Stimulated activated CD4-positive, alpha-beta T cell treated with anti-CD3 and anti-CD28 coated beads, Interleukin-15, amount 100 ng/mL, for 1 hour (primary cell): Measurements from ENCODE around the gene CDYL.

Source experiments
- DNase-seq, 2 donors: peaks; one replicate each; pipeline ENCODE4 v3.0.0-alpha.2; 2020; ENCODE audit warnings: low read depth in 1 of 2, low spot score in 1 of 2

The CDYL gene, protein sequence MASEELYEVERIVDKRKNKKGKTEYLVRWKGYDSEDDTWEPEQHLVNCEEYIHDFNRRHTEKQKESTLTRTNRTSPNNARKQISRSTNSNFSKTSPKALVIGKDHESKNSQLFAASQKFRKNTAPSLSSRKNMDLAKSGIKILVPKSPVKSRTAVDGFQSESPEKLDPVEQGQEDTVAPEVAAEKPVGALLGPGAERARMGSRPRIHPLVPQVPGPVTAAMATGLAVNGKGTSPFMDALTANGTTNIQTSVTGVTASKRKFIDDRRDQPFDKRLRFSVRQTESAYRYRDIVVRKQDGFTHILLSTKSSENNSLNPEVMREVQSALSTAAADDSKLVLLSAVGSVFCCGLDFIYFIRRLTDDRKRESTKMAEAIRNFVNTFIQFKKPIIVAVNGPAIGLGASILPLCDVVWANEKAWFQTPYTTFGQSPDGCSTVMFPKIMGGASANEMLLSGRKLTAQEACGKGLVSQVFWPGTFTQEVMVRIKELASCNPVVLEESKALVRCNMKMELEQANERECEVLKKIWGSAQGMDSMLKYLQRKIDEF

DNA sequence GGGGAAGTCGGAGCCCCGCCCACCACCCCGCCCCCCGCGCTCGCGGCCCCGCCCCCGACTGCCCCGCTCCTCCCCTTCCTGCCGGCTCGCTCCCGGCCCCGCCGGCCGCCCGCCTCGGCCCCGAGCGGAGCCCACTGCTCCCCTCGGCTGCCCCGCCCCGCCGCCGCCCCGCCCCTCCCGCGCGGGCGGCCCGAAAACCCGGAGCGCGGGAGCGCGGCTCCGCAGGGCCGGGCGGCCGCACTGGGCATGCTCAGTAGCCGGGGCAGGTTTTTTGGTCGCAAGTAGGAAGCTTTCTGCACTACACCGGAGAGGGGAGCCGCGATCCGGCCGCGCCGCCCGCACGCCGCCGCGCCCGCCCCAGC lies at the start of gene CDYL:
TSS of gene CDYL (plus strand) at position 274 of the 362 bp plus-strand sequence. CDS start 380 bp downstream, outside the sequence.
- DNase-seq: peak; percentile 81 to 90

DNA sequence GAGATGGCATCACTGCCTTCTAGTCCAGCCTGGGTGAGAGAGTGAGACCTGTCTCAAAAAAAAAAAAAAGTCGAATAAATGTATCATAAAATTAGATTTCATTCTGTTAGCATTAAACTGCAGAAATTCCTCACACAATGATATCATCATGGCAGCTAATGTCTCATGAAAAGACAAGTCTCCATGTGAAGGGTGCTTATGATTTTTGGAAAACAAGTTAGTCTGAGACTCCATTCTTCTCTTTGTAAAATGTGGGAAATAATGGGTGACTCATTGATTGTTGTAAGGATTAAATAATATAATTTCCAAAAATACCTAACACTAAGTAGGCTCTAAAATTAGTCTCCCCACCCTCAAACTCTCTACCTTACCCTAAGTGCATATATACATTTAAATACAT lies 49.6 kb upstream of the CDYL start:
- no peak for DNase-seq

DNA sequence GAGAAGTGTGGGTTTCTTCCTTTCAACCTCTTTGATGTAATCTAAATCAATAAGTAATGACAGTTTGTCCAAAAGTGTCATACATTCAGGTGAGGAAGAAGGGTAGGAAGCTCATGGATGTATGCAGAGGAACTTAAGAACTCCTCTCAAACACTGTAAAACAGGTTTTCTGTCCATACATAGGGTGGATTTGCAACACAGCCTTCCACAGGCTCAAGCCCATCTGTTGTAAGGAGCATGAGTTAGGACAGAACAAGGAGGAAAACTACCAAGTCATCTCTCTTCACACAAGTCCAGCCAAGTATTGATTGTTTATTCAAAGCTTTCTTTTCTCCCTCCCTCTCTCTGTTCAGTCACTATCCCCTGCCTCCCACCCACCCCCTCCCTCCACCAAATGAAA lies 49.0 kb upstream of the CDYL start:
- no peak for DNase-seq

DNA sequence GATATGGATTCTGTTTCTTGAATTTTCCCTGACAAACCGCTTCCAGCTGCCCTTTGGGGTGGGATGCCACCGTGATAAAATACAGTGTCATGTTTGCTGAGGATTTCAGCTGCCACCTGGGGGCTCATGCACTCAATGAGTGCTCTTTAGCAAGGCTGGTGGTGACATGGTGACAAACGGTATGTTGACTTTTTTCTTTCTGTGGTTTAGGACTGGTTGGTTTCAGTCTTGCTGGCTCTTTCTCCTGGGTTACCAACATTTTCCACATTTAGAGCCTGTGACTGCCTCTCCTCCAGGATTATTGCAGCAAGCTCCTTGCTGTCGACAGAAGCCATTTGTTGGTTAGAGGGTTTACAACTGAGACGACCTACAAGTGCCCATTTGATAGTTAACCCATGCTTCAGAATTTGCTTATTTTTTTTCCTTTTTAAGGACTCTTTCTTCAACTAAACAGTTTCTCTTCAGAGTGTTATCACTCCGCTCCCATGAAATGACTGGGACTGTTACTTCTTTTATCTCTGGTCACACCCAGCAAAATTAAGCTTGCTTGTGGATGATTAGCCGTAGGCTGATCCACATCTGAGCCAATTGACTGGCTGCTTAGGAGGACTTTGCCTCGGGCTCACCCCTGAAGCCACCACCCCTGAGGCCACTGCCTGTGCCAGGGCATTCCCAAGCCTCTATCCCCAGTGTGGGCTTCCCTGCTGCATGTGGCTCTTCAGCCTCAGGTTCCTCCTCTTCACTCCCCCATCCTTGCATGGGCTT lies 48.4 kb upstream of the CDYL start:
- DNase-seq: no peak

DNA sequence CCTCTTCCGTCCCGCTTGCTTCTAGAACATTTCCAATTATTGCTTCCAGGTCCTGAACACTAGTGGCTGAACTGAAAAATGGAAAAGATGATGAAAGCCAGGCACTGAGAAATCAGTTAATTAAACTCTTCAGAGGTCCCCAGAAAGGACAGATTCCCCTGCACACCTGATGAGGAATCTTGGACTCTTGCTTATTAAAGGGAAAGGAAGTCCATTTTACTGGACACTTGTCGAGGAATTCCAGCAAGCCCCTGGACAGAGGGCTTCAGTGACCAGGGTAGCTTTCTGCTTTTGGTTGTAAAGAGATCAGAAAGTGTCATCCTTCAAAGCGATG lies 47.8 kb upstream of the CDYL start:
- no peak for DNase-seq

DNA sequence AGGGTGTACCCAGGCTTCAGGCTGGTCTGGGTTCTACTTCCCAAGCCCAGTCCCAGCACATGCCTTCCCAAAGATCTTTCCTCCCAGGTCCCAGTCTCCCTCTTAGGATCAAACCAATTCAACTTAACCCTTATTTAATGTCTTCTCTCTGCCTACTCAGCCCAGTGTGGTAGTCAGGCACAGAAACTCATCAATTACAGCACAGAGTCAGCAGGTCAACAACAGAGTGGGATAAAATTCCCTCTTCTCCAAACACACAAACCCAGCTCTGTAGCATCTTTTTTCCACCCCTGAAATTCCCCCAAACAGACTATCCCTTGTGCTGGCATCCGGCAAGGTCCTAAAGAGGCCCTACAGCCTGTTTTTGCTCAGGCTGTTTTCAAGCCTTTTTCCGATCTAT lies 47.3 kb upstream of the CDYL start:
- no peak for DNase-seq

DNA sequence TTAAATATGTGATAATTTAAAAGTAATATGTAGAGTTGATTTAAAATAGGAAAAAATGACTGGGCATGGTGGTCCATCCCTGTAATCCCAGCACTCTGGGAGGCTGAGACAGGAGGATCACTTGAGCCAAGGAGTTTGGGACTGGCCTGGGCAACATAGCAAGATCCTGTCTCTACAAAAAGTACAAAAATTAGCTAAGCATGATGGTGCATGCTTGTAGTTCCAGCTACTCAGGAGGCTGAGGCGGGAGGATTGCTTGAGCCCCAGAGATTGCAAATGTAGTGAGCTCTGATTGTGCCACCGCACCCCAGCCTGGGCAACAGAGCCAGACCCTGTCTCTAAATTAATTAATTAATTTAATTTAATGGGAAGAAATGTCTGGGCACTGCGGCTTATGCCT lies 44.2 kb upstream of the CDYL start:
- no peak for DNase-seq

DNA sequence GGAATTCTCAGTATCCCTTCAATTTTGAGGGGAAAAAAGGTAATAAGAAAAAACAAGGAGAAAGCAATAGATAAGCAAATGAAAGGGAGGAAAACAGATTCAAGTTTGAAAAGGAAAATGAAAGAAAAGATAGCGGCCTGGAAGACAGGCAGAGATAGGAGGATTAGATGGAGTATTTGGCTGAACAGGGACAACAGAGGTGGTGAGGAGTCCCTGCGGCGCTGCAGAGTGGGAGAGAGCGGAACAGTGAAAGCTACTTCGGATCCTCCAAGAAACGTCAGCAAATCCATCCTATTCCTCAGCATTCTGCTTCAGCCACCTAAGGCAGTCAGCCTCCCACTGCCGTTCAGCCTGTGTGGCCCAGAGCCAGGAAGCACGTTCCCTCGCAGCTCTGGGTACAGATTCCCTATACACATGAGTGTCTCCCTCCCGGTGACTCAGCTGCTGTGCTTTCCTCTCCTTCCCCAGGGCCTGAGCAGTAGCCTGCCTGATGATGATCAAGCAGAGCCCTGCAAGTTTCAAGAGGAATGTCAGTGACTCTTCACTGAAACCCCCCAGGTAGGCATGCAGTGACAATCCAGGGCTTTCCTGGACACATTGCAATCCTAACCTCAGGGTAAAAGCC lies 43.4 kb upstream of the CDYL start:
- DNase-seq: no peak

DNA sequence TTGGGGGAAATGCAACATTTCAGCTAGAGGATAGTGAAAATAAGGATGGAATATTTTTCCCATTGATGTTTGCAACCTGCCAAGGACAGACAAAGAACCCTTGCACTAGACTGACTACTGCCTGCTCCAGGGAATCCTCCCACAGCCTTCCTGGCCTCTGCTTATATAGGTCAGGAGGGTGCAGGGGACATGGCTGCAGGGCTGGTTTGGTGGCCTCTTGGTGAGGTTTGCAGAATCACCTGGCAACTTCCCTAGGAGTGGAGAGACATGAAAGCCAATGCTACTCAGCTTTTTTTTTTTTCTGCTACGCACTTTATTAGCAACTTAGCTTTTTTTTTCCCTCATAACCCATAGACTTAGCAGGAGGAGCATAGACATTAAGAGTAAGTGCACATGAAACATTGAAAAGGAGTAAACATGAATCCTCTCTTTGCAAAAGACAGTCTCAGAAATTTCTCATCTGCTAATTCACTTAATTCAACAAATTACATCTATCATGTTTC lies 39.8 kb upstream of the CDYL start:
- no peak for DNase-seq

DNA sequence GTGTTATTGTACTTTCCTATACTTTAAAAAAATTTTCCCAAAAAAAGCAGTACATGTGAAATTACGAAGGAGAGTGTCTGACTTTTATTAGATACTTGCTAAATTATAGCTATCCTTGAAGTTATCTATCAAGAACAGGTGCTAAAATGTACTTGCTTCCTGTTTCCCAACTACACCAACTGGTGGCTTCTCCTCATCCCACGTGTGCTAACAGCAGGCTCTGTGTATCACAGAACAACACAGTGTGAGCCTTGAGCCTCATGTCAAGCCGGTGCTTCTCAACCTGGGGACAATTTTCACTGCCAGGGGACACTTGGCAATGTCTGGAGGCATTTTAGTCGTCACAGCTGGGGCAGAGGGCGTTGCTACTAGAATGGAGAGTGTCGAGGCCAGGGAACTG lies 36.2 kb upstream of the CDYL start:
- DNase-seq: no peak

DNA sequence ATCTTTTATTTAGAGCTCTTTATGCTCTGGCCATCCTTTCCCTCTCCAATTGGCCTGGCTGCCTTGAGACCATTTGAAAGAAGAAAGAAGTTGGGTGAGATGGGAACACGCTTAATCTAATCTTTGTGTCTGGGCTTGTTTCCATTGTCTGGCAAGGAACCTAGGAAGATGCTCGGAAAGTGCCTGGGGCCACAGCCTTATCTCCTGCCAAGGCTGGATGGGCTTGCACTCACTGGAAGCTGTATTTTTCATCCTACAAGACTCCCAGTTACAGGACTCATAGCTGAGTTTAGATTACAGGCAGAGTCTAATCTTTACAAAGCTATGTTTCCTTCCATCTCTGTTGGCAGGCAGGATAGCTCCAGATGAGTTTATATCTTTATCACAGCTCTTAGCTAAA lies 33.1 kb upstream of the CDYL start:
- DNase-seq: no peak

DNA sequence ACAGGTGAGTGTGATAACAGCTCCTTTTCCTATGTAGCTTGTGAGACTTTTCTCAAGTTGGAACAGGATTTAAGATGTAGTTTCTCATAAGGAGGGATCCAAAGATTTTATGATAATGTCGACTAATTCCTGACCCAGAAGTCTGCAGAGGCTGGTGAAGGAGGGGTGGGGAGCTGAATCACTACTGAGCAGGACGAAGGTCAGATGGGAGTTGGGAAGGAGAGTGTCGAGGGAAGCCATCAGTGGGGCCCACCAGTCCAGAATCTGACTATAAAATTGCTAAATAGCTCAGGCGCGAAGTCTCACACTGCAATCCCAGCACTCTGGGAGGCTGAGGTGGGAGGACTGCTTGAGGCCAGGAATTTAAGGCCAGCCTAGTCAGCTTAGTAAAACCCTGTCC lies 32.3 kb upstream of the CDYL start:
- no peak for DNase-seq

DNA sequence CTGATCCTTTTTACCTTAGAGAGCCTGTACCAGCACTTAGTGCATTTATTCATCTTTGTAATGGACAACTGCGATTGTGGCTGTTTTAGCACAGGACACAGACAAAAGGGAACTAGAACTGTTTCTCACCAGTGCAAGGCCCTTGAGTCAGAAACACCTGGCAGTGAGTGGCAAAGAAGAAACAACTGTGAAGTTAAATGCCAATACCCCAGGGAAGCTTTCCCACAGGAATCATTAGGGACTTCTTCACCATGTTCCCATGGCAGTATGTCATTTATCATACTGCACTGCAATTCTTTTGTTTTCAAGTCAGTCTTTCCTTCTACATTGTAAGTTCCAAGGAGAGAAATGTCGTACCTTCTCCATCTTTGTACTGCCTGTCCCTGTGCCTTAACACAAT lies 28.6 kb upstream of the CDYL start:
- no peak for DNase-seq

DNA sequence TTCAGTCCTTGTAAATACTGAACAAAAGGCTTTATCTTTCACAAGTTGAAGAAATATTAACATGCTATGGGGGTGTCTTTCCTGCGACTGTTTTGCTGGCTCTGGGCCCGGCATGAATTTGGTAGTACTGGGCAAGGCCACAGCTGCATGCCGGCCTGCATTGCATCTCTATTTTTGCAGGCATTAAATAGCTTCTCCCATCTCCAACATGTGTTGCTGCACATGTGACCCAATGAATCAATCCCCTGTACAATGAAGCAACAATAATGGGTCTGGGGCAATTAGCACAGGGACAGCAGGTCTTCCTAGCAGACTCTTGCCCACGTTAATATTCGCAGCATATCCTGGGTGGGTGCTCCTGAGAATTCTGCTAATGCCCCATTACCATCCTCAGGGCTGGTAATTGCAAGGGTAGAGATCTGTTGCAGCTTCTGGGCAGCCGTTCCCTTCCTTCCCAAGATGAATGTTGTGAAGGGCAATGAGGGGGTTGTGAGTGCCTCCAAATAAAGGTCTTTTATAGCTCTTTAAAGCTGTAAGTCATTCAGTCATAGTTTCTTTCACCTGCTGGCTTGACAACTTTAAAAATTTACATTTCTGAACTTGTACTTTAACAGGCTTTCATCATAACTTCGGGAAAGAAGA lies 24.3 kb upstream of the CDYL start:
- DNase-seq: no peak

DNA sequence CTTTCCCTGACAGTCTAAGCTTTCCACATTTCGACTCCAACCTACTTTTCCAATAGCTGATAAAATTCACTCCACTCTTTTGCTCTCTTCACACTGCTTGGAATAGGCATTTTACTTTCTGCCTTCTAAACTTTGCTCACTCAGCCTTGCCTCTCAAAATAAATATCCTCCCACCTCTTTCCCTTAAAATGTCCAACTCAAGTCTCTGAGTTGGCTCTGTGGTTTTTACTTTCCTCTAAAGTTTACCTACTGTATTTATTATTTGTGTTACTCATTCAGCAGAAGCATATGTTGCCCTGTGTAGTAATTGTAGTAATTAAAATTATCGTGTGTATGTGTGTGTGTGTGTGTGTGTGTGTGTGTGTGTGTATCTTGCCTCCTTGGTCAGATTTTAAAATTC lies 20.0 kb upstream of the CDYL start:
- no peak for DNase-seq

DNA sequence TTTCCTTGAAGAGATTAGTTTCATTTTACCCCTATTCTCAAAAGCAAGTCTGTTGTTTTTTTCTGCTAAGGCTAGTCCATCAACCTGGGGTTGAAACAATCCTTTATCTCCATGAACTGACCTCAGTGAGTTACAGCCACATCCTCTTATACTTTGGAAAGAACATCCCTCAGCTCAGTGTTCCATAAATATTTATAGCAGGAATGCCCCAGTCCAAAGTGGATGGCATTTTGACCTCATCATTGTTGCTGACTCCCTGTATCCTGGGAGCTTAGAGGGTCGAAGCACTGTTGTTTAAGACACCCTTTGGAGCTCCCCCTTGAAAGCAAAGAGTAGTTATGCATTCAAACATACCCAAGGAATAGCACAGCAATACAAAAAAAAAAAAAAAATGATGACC lies 16.2 kb upstream of the CDYL start:
- DNase-seq: no peak

DNA sequence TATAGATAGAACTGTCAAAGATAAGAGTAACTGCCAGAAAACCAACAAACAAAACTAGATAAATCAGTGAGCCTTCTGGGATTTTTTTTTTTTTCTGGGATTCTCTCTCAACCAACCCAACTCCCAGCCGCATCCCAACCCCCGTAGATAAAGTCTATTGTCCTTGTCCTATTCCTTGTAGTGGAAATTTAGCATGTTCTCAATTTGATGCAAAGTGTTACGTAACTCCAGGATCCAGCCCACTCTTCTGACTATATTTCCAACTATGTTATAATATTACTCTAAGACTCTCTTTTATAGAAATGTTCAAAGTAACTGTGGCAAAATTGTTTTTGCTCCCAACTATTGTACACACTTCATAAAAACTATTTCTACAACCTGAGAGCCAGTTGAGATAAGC lies 15.4 kb upstream of the CDYL start:
- no peak for DNase-seq

DNA sequence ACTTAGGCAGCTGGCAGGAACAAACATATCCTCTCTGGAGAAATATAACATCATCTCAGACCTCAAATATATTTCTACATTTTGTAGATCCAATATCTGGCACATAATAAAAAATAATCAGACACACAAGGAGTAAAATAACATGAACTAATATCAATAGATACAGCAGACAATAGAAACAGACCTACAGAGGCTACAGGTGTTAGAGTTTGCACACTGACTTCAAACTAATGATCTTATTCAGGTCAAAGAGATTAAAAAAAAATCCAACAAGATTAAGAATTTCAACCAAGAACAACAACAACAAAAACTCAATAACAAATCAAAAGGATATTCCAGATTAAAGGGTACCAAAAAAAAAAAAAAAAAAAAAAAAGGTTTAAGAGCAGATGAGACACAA lies 13.9 kb upstream of the CDYL start:
- DNase-seq: no peak

DNA sequence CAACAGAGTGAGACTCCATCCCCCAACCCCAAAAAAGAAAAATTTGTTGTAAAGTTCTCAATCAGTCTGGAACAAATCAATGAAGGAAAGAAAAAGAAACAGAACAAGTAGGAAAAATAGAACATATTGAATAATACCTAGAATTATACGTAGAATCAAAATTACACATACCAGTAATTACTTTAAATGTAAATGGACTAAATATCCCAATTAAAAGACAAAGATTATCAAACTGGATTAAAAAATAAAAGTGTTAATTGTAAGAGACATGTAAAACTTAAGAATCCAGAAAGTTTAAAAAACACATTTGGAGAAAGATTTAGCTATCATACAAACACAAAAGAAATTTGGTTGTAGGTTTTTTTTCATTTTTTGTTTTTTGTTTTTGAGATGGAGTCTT lies 12.3 kb upstream of the CDYL start:
- no peak for DNase-seq

DNA sequence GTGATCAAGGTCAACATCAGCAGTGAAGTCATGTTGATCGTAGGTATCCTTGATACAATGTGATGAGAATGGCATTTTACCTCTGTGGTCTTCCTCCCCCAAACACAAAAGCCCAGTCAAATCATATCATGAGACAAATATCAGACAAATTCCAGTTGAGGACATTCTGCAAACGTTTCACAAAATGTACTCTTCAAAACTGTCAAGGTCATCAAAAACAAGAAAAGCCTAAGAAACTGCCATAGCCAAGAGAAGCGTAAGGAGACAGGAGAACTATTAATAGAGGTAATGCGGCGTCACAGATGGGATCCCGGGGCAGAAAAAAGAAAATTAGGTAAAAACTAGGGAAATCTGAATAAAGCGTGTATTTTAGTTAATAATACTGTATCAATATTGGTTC lies 7.4 kb upstream of the CDYL start:
- DNase-seq: no peak

DNA sequence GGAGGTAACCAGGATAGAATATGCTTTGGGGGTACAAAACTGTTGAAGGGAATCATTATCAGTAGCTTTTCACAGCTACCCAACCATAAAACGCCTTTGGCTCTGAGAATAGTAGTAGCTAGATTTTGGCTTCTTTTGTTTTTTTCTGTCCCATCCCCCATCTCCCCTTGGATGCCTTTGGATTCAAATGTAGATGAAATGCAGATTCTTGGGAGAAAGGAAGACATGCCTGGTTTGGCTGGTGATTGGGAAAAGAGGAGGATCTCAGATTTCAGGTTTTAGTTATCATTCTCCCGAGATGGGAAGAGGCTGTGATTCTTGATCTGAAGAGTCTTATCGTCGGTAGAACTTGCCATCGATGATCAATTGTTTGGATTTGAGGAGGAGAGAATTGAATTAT lies 3.5 kb upstream of the CDYL start:
- no peak for DNase-seq

DNA sequence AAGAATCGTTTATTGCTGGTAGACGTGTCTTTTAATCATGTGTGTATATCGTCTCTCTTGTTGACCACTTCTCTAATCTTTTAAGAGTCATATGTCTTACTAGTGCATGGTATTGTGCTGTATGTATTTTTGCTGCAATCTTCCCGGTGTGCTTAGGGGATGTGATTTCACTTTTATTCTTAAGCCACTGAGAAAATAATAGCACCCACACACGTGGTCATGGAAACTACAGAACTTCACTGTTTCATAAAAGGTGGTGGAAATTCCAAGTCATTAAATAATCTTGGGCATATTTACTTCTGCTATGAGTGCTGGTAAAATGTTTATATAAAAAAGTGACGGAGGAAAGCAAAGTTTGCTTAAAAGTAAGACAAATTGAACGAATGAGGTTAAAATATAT lies 3.0 kb upstream of the CDYL start:
- DNase-seq: no peak
